Body of pancreas (tissue), 4 donors: Measurements from ENCODE around the gene PPP1R1A.

ENCODE experiments used
- CTCF ChIP-seq, 7 experiments: fragments of 450-650 bp in 4 of 7; fragments of 200-600 bp in 3 of 7; sonication (generic) in 3 of 7; IDR thresholded peaks; one replicate each; pipeline ENCODE4 v1.5.1; 2016 to 2019; ENCODE audit warnings: antibody characterized with exemption in 7 of 7
- POLR2A ChIP-seq, 3 donors: fragments of 450-650 bp; IDR thresholded peaks; one replicate each; pipeline ENCODE4 v1.6.1; 2016; ENCODE audit warnings: antibody characterized with exemption in 3 of 3, mild to moderate bottlenecking in 2 of 3

GRCh38 chr12:54588890-54589267 lies 420 bp upstream of the PPP1R1A start:
- no peak for TF ChIP-seq CTCF (IDR thresholded peaks at IDR 0.05)
- no peak for TF ChIP-seq POLR2A (IDR thresholded peaks at IDR 0.05)
